HG03457 (cell line): ENCODE measurements around the gene RP2.

Experiments used
- ATAC-seq: cut with Tn5 transposase; IDR thresholded peaks from one replicate; pipeline ENCODE4 v1.9.1; 2021; ENCODE audit warnings: moderate number of reproducible peaks; ENCODE audit not compliant: unreplicated experiment

Gene RP2

GRCh38 chrX:46917622-46918021 lies 80.8 kb downstream of the RP2 start:
- no peak for ATAC-seq

- ATAC-seq: no peak
Measured at GRCh38 chrX:46918434-46918833, 81.6 kb downstream of the RP2 start.

GRCh38 chrX:46920235-46920634 lies 83.4 kb downstream of the RP2 start:
- ATAC-seq: no peak

- no peak for ATAC-seq
Measured at GRCh38 chrX:46922611-46923010, 85.8 kb downstream of the RP2 start.

- ATAC-seq: no peak
Measured at GRCh38 chrX:46927718-46928117, 90.9 kb downstream of the RP2 start.

GRCh38 chrX:46929439-46930261 lies 92.8 kb downstream of the RP2 start:
- ATAC-seq: no peak
